Activated CD4-positive, alpha-beta memory T cell treated with anti-CD3 and anti-CD28 coated beads, Interleukin-2, amount 10 ng/mL, durations not matched to agents 7 days and 5 days (primary cell): ENCODE measurements around the gene PRR23E. TPM values are rescaled to one million over a fixed set of nuclear protein-coding genes. Genes with fewer than 3 reads are reported as not detected.

Experiments
- CTCF ChIA-PET: fragments of 350-600 bp; sonication (Branson Sonifier 250); formaldehyde crosslinking; loops from one replicate; lab custom pipeline; 2021; ENCODE audit warnings: antibody characterized with exemption, inconsistent platforms; lab: Charles Lee
- POLR2A ChIA-PET: fragments of 350-600 bp; sonication (Branson Sonifier 250); formaldehyde crosslinking; loops from one replicate; lab custom pipeline; 2021; ENCODE audit warnings: antibody characterized with exemption; lab: Charles Lee
- DNase-seq: peaks from one replicate; pipeline ENCODE4 v3.0.0-alpha.2; 2020
- H3K27ac Mint-ChIP-seq: one replicate; pipeline ENCODE4 v1.8.0; 2021; ENCODE audit warnings: mild to moderate bottlenecking, mixed read lengths
- H3K27me3 Mint-ChIP-seq: one replicate; pipeline ENCODE4 v1.8.0; 2021; ENCODE audit warnings: mixed read lengths
- H3K36me3 Mint-ChIP-seq: one replicate; pipeline ENCODE4 v1.8.0; 2021; ENCODE audit warnings: low read depth, mixed read lengths
- H3K4me1 Mint-ChIP-seq: one replicate; pipeline ENCODE4 v1.8.0; 2021; ENCODE audit warnings: mixed read lengths
- H3K4me3 Mint-ChIP-seq: one replicate; pipeline ENCODE4 v1.8.0; 2021; ENCODE audit warnings: mild to moderate bottlenecking, mixed read lengths
- H3K9me3 Mint-ChIP-seq: one replicate; pipeline ENCODE4 v1.8.0; 2021; ENCODE audit warnings: mixed read lengths
- total RNA-seq, 2 experiments: library from RNA; stranded (reverse); gene quantifications; one replicate each; pipeline ENCODE4 v1.2.3, GENCODE V29; 2021

The PRR23E gene
- total RNA-seq, 2 experiments from 2014 or later = not detected

DNA sequence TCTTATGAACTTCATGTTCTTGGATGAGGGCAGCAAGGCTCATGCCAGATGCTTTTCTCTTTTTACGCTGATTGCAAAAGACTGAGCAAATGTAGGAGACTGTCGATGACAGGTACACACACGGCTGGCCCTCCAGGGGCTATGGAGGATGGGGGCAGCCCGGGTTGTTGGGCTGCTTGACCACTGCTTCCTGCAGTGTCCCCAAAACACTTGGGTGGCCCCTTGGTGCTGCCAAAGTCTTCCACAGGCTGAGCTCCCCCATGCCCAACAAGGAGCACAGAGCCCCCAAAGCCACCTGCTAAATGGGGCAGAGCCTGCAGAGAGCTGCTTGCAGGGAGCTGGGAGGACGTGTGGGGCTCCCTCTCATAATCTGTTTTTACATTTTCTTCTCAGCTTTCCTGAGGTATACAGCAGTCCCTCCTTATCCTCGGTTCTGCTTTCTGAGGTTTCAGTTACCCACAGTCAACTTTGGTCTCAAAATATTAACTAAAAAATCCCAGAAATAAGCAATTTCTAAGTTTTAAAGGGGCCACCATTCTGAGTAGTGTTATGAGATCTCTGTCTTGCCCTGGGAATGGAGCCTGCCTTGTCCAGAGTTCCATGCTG lies 7.3 kb downstream of the PRR23E start:
- ChIA-PET POLR2A (no interaction called here), CTCF (no interaction called here)
- Mint-ChIP-seq H3K36me3 (no peaks in the 10 kb centered on the region), H3K27ac (no peak overlapping the region), H3K9me3 (no peaks in the 10 kb centered on the region), H3K4me3 (no peak overlapping the region), H3K27me3 (peaks cover 6% of the 10 kb centered on the region), H3K4me1 (no peaks in the 10 kb centered on the region)
- DNase-seq = no peak

GRCh38 chr3:127203024-127203423 lies 10.1 kb downstream of the PRR23E start:
- CTCF ChIA-PET = no interaction called here

DNA sequence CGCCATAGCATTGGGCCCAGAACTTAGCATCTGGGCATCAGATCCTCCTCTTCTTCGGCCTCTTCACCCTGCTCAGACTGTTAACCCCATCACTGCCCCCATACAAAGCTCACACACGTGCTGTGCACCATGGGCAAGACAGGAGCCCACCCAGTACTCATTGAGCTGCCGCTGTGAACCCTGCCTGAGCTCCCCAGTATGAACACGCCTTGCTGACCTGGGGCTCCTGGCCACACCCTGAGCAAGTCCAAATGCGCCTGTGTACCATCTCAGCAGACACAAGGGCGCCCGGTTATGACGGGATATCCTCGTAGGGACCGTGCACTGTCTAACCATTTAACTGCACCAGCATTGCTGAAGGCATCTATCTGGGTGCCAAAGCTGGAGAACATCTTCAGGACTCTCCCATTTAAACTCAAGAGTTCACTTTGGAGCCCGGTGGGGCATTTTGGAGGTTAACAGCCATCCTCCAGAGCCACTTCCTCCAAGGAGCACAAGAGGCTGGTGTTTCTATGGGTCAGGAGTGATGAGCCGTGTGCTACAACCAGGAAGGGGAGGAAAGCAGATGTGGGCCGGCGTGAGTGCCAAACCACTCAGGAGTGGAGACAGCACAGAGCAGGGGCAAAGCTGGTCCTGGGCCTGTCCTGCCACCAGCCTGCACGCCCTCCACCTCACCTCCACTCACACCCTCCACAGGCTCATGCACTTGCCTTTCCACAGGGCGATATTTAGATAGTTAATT lies 12.1 kb downstream of the PRR23E start:
- H3K36me3 Mint-ChIP-seq = no peaks in the 10 kb centered on the region
- no peaks in the 10 kb centered on the region for H3K9me3 Mint-ChIP-seq
- H3K4me1 Mint-ChIP-seq = no peaks in the 10 kb centered on the region
- H3K27me3 Mint-ChIP-seq = peaks cover 2% of the 10 kb centered on the region
- DNase-seq = no peak
- POLR2A ChIA-PET = no interaction called here
- CTCF ChIA-PET = no interaction called here
- no peak overlapping the region for H3K27ac Mint-ChIP-seq
- H3K4me3 Mint-ChIP-seq = no peak overlapping the region

More at GRCh38 chr3:127203024-127203423, 10.1 kb downstream of the PRR23E start:
- DNase-seq = no peak
- Mint-ChIP-seq H3K27ac (no peak overlapping the region), H3K36me3 (no peaks in the 10 kb centered on the region), H3K9me3 (no peaks in the 10 kb centered on the region), H3K27me3 (peaks cover 6% of the 10 kb centered on the region), H3K4me1 (no peaks in the 10 kb centered on the region), H3K4me3 (no peak overlapping the region)
- POLR2A ChIA-PET = no interaction called here

DNA sequence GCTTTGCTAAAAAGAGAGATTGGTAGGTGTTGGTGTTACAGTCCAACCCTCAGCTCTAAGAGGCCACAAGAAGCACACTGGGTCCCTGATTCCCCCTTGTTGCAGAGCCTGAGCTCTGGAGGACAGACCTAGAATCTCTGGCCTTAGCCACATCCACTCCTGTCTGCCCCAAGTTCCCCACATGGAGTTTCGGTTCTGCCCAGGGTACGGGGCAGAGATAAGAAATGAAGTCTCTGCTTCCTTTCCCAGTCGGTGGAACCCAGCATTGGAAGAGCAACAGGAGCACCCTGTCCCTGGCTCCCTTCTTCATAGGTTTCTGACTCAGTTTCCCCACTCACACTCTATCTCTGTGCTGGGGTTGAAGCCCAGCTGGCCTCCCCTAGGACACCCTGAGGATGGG lies 13.2 kb downstream of the PRR23E start:
- POLR2A ChIA-PET = no interaction called here
- no peak for DNase-seq
- CTCF ChIA-PET = no interaction called here

DNA sequence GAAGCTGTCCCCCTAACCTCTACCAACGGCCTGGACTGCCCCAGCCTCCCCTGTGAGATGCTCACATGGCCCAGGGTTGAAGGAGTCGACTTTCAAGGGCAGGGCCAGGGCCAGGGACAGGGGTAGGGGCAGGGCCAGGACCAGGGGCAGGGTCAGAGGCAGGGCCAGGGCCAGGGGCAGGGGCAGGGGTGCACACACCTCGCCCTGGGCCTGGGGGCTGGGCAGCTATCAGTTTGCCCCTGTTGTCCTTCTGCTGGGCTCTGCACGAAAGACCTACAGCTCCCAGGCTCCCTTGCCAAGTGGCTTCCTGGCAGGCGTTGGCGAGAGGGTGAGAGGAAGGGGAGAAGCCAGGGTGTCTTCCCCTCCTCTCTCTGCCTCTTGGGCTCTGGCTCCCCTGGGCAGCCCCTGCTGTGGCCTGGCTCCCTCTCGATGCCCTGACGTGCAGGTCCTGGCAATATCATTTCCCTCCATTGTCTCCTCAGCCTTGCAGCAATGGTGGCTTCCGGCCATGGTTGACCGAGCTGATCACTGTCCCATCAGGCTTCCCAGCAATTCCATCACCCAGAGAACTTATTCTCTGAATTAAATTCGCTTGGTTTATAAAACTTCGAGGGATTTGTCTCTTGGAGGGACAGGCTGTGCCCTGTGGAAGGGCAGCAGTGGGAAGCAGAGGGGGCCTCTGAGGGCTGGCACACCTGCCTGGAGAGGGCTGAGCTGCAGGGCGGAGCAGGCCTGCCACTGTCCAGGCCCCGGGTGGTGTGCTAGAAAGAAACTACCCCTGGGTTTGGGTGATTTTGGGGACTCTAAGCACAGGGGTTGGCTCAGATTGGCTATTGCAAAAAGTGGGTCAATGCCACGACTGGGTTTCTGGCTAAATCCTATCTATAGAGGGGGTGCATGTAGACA lies 13.9 kb downstream of the PRR23E start:
- Mint-ChIP-seq H3K4me1 (no peaks in the 10 kb centered on the region), H3K9me3 (no peaks in the 10 kb centered on the region), H3K36me3 (no peaks in the 10 kb centered on the region), H3K27ac (no peak overlapping the region), H3K4me3 (no peak overlapping the region), H3K27me3 (peaks cover 2% of the 10 kb centered on the region)
- CTCF ChIA-PET = no interaction called here
- DNase-seq = no peak
- POLR2A ChIA-PET = no interaction called here

More for the DNA sequence above, 13.2 kb downstream of the PRR23E start:
- Mint-ChIP-seq H3K9me3 (no peaks in the 10 kb centered on the region), H3K27ac (no peak overlapping the region), H3K36me3 (no peaks in the 10 kb centered on the region), H3K4me3 (no peak overlapping the region), H3K4me1 (no peaks in the 10 kb centered on the region), H3K27me3 (peaks cover 2% of the 10 kb centered on the region)

DNA sequence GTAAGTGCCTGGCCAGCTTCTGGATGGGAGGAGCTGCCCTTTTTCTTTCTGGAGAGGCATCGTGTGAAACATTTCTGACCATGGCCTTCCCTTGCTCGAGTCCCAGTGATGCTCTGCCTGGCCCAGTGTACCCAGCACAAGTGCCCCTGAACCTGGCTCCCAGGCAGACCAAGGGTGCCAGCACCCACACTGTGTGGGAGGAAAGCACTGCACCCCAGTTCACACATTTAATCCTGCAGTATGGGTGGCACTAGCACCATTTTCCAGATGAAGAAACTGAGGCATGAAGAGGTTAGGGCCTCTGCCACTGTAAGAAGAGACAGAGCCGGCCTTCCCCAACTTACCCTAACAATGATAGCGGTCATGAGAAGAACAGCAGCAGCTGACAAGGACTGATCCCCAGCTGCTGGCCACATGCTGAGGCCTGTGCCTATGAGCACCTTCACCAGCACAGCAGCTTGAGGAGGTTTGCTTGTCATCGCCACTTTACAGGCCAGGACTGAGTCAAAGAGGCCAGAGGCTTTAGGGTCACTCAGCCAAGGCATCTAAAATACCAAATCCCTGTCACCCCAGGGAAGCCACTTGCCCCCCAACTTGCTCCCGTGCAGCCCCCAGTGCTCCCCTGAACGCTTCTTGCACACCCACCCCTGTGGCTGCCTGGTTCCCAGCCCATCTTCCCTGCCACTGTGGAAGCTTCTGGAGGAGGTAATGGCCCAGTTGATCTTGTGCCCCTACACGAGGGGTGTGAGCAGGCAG lies 15.0 kb downstream of the PRR23E start:
- peaks cover 3% of the 10 kb centered on the region for H3K27me3 Mint-ChIP-seq
- ChIA-PET CTCF (no interaction called here), POLR2A (no interaction called here)
- no peak overlapping the region for H3K4me3 Mint-ChIP-seq
- H3K27ac Mint-ChIP-seq = no peak overlapping the region
- H3K36me3 Mint-ChIP-seq = no peaks in the 10 kb centered on the region
- no peak for DNase-seq
- no peaks in the 10 kb centered on the region for H3K9me3 Mint-ChIP-seq
- no peaks in the 10 kb centered on the region for H3K4me1 Mint-ChIP-seq

GRCh38 chr3:127208483-127209100 lies 15.7 kb downstream of the PRR23E start:
- ChIA-PET CTCF (no interaction called here), POLR2A (no interaction called here)
- H3K4me1 Mint-ChIP-seq = no peaks in the 10 kb centered on the region
- H3K27me3 Mint-ChIP-seq = peaks cover 3% of the 10 kb centered on the region
- no peak for DNase-seq
- no peaks in the 10 kb centered on the region for H3K9me3 Mint-ChIP-seq
- H3K27ac Mint-ChIP-seq = no peak overlapping the region
- no peaks in the 10 kb centered on the region for H3K36me3 Mint-ChIP-seq
- H3K4me3 Mint-ChIP-seq = no peak overlapping the region

GRCh38 chr3:127209155-127209839 lies 16.4 kb downstream of the PRR23E start:
- H3K27ac Mint-ChIP-seq = no peak overlapping the region
- no peak for DNase-seq
- CTCF ChIA-PET = no interaction called here
- no peaks in the 10 kb centered on the region for H3K4me1 Mint-ChIP-seq
- H3K4me3 Mint-ChIP-seq = no peak overlapping the region
- H3K36me3 Mint-ChIP-seq = no peaks in the 10 kb centered on the region
- H3K27me3 Mint-ChIP-seq = peaks cover 3% of the 10 kb centered on the region
- no peaks in the 10 kb centered on the region for H3K9me3 Mint-ChIP-seq
- POLR2A ChIA-PET = no interaction called here

DNA sequence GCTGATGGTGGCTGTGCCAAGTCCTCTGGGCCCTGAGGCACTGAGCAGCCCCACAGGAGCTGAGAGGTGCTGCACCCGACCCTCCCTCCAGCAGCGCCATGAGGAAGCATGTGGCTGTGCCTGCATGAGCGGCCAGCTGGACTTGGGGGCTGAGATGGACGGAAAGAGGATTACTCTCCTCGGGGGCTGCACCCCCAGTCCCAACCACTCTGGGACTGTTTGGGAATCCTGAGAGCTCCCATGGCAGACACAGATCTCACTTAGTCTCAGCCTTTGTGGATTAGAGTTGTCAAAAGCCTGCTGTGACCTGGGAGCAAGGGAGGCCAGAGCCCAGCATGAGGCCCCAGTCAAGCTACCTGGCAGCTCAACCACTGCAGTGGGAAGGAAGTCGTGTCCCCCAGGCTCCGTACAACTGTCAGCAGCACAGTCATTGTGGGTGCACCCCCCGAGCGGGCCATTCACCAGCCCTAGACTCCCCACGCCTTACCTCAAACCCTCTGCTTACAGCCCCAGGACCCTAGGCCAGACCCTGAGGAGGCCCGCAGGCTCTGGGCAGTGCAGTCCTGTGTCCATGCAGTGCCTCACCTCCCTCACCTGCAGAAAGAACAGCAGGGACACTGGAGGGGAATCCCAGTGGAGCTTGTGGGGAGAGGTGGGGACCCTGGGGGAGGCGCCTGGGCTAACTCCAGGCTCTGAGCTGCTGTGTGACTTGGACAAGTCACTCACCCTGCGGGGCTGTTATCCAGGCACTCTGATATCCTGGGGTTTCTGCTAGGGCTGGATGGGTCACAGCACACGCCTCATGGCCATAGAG lies 17.1 kb downstream of the PRR23E start:
- DNase-seq = no peak
- ChIA-PET CTCF (no interaction called here), POLR2A (no interaction called here)
- H3K4me3 Mint-ChIP-seq = no peak overlapping the region
- H3K27ac Mint-ChIP-seq = no peak overlapping the region
- no peaks in the 10 kb centered on the region for H3K36me3 Mint-ChIP-seq
- no peaks in the 10 kb centered on the region for H3K9me3 Mint-ChIP-seq
- peaks cover 10% of the 10 kb centered on the region for H3K27me3 Mint-ChIP-seq
- H3K4me1 Mint-ChIP-seq = no peaks in the 10 kb centered on the region

DNA sequence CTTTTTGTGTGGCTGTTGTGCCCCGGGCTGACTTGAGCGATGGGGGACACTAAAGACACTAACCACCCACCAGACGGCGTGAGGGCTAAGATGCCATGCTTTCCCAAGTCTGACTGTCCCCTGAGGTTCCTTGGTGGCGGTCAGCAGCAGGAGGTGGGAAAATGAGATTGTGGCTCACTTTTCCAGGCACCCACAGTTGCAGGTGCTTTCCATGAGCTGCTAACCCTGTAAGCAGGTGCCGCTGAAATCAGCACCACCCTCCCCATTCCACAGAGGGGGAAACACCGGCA lies 17.7 kb downstream of the PRR23E start:
- ChIA-PET POLR2A (no interaction called here), CTCF (no interaction called here)
- no peaks in the 10 kb centered on the region for H3K9me3 Mint-ChIP-seq
- H3K4me3 Mint-ChIP-seq = no peak overlapping the region
- no peak overlapping the region for H3K27ac Mint-ChIP-seq
- peaks cover 13% of the 10 kb centered on the region for H3K27me3 Mint-ChIP-seq
- H3K36me3 Mint-ChIP-seq = no peaks in the 10 kb centered on the region
- H3K4me1 Mint-ChIP-seq = no peaks in the 10 kb centered on the region
- no peak for DNase-seq

DNA sequence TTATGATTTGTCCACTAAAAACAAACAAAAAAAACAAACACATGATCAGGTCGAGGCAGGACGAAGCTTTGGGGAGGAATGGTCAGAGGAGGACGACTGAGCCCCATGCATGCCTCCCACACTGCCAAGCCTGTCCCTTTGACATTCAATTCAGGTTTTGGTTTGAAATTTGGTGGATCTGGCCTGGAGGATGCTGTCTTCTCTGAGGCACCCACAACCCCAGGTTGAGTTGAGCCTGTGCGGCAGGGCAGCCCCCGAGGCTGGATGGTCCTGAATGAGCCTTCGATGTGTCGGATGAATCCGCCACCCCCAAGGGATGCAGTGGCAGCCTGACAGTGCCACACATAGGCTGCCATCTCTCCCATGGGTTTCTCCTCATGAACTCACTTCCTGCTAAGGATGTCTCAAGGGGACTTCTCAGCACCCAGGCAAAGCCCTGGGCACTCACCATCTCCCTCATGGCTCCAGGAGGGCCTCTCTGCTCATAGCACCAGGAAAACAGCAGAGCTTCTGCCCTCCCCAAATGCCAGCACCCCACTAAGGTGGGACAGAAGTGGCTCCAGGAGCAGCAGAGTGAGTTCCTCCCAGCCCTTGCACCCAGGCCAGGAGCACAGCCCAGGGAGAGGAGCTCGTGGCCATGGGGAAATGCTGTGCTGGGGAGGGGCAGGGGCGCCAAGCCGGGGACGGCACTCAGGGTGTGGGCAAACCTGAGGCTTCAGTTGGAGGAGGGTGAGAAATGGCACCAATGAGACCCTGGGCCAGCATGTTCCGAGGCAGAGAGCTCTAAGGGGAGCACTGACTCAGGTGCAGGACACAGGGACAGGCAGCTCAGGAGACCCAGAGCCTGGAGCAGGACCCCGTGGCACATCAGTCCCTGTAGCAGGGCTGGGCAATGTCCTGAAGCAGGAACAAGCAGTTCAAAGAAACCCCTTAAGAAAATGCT lies 18.5 kb downstream of the PRR23E start:
- no peaks in the 10 kb centered on the region for H3K9me3 Mint-ChIP-seq
- peaks cover 13% of the 10 kb centered on the region for H3K27me3 Mint-ChIP-seq
- ChIA-PET POLR2A (no interaction called here), CTCF (no interaction called here)
- DNase-seq = no peak
- H3K4me3 Mint-ChIP-seq = no peak overlapping the region
- no peak overlapping the region for H3K27ac Mint-ChIP-seq
- no peaks in the 10 kb centered on the region for H3K4me1 Mint-ChIP-seq
- no peaks in the 10 kb centered on the region for H3K36me3 Mint-ChIP-seq
